ENCODE results near the gene LIG1. TPM values are rescaled to one million over a fixed set of nuclear protein-coding genes. Genes with fewer than 3 reads are reported as not detected.
A peak's percentile ranks its signal among the peaks of the same experiment; 100 is the strongest.

The LIG1 gene
- total RNA-seq, 3 donors from 2014 or later, result 16.0 to 42.7 (median 29.6) TPM

- intact Hi-C loops (cut with DNase I, micrococcal nuclease), result no loop called here
- no peak overlapping the region for H3K4me3 ChIP-seq
- DNase-seq (no peak), ATAC-seq (no peak)
- no peaks in the 10 kb centered on the region for H3K36me3 ChIP-seq (ENCODE audit: low read depth)
- TF ChIP-seq CTCF (IDR thresholded peaks at IDR 0.05), result no peak
- H3K9me3 ChIP-seq, result no peaks in the 10 kb centered on the region
- no peaks in the 10 kb centered on the region for H3K4me1 ChIP-seq (ENCODE audit: low read depth)
Measured at GRCh38 chr19:48127561-48127960, 42.6 kb downstream of the LIG1 start.

GRCh38 chr19:48123907-48124651 lies 46.1 kb downstream of the LIG1 start:
- TF ChIP-seq CTCF (IDR thresholded peaks at IDR 0.05), result no peak
- H3K4me3 ChIP-seq, result no peak overlapping the region
- intact Hi-C loops (cut with DNase I, micrococcal nuclease), result no loop called here
- DNase-seq, result no peak
- ATAC-seq, result peak; percentile 55
- H3K36me3 ChIP-seq (ENCODE audit: low read depth), result no peaks in the 10 kb centered on the region
- H3K4me1 ChIP-seq (ENCODE audit: low read depth), result no peaks in the 10 kb centered on the region
- H3K9me3 ChIP-seq, result no peaks in the 10 kb centered on the region

- ATAC-seq, result no peak
- Histone ChIP-seq H3K4me3 (no peak overlapping the region), H3K9me3 (no peaks in the 10 kb centered on the region), H3K36me3 (ENCODE audit: low read depth) (no peaks in the 10 kb centered on the region), H3K4me1 (ENCODE audit: low read depth) (no peaks in the 10 kb centered on the region)
- DNase-seq, result no peak
- no peak for TF ChIP-seq CTCF (IDR thresholded peaks at IDR 0.05)
- intact Hi-C loops (cut with DNase I, micrococcal nuclease), result no loop called here
Measured at GRCh38 chr19:48122421-48122820, 47.7 kb downstream of the LIG1 start.

GRCh38 chr19:48121909-48122371 lies 48.2 kb downstream of the LIG1 start:
- Histone ChIP-seq H3K36me3 (ENCODE audit: low read depth) (no peaks in the 10 kb centered on the region), H3K4me1 (ENCODE audit: low read depth) (no peaks in the 10 kb centered on the region), H3K9me3 (no peaks in the 10 kb centered on the region), H3K4me3 (no peak overlapping the region)
- no peak for TF ChIP-seq CTCF (IDR thresholded peaks at IDR 0.05)
- no peak for DNase-seq
- ATAC-seq, result no peak
- intact Hi-C loops (cut with DNase I, micrococcal nuclease), result no loop called here

- DNase-seq (no peak), ATAC-seq (no peak)
- no peaks in the 10 kb centered on the region for H3K9me3 ChIP-seq
- intact Hi-C loops (cut with DNase I, micrococcal nuclease), result no loop called here
- TF ChIP-seq CTCF (IDR thresholded peaks at IDR 0.05), result no peak
- H3K4me1 ChIP-seq (ENCODE audit: low read depth), result no peaks in the 10 kb centered on the region
- H3K36me3 ChIP-seq (ENCODE audit: low read depth), result no peaks in the 10 kb centered on the region
- no peak overlapping the region for H3K4me3 ChIP-seq
Measured at GRCh38 chr19:48121066-48121465, 49.1 kb downstream of the LIG1 start.

All from mucosa of descending colon (tissue), 3 donors.